Measurements from ENCODE around the gene KSR2.
"Not testable (repeated sequence)": the region's sequence is repeated elsewhere in the genome, so short reads cannot be mapped to it uniquely, and the experiment has no call there.

The KSR2 gene

GRCh38 chr12:117874842-117875434 is 93.9 kb downstream of the KSR2 start:
- no peak overlapping the region for H3K4me3 ChIP-seq (ENCODE audit: low read depth, low read length)
- peak; percentile 88 for TF ChIP-seq CTCF (conservative IDR thresholded peaks at IDR 0.05; ENCODE audit: low read depth, low read length)
- DNase-seq (ENCODE audit: low read depth), result peak; percentile 65

- H3K4me3 ChIP-seq (ENCODE audit: low read depth, low read length); DNase-seq (ENCODE audit: low read depth): not testable (repeated sequence)
Observed at GRCh38 chr12:117874198-117874597, 94.6 kb downstream of the KSR2 start.

DNA sequence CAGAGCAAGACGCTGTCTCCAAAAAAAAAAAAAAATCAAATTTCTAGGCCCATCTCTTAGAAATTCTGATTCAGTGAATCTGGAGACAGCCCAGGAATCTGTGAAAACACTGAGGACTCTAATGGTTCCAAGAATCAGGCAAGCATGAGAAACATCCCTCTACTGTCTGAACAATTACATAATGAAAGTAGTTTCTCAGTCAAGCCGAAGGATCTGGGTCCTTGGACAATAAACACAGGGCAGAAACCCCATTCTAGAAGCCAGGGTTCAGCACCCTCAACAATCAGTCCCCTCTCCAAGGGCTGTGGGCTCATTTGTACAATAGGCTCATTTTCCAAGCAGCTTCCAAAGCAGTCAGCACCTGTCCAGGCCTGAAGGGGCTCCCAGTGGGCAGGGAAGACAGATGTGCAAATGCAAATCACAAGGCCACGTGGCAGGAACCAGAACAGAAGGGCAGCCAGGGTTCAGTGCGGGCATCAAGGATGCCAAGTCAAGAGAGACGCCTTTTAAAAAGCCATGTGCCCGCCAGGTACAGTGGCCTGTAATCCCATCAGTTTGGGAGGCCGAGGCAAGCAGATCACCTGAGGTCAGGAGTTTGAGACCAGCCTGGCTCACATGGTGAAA is 96.1 kb downstream of the KSR2 start:
- no peak for TF ChIP-seq CTCF (conservative IDR thresholded peaks at IDR 0.05; ENCODE audit: low read depth, low read length)
- DNase-seq (ENCODE audit: low read depth), result no peak
- no peak overlapping the region for H3K4me3 ChIP-seq (ENCODE audit: low read depth, low read length)

DNA sequence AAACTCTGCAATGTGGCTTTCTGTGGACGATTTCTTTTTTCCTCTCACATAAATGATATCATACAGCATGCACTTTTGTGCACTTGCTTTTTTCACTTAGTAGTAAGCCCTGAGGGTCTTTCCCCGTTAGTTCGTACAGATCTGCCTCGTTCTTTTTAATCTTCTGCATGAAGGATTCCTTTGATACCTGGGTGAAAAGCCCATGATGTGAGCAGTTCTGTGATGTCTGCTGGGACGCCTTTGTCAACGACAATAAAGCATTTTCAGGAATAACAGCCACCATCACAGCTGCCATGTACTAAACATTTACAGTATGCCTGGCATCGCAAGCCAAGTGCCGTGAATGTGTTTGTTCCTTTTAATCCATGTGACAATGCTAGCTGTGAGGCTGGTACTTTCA is 99.2 kb downstream of the KSR2 start:
- no peak for TF ChIP-seq CTCF (conservative IDR thresholded peaks at IDR 0.05; ENCODE audit: low read depth, low read length)
- no peak overlapping the region for H3K4me3 ChIP-seq (ENCODE audit: low read depth, low read length)
- no peak for DNase-seq (ENCODE audit: low read depth)

DNA sequence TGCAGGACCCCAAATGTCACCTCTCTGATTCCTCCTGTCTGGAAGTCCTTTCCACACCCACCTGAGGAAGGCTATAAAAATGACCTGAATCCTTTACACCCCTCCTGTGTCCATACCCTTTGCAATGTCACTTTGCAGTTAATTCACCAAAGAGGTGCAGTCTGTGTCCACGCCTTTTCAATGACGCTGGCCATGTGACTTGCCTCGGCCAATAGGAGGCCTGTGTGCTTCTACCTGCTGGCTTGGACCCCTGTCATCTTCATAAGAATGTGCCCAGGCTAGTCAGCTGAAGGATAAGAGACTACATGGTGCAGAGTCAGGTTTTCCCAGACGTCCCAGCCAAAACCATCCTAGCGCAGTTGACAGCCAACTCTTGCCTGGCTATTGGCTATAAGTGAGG is 101.4 kb downstream of the KSR2 start:
- H3K4me3 ChIP-seq (ENCODE audit: low read depth, low read length), result no peak overlapping the region
- TF ChIP-seq CTCF (conservative IDR thresholded peaks at IDR 0.05; ENCODE audit: low read depth, low read length), result no peak
- no peak for DNase-seq (ENCODE audit: low read depth)

GRCh38 chr12:117865505-117865904 is 103.3 kb downstream of the KSR2 start:
- no peak overlapping the region for H3K4me3 ChIP-seq (ENCODE audit: low read depth, low read length)
- no peak for TF ChIP-seq CTCF (conservative IDR thresholded peaks at IDR 0.05; ENCODE audit: low read depth, low read length)
- no peak for DNase-seq (ENCODE audit: low read depth)

DNA sequence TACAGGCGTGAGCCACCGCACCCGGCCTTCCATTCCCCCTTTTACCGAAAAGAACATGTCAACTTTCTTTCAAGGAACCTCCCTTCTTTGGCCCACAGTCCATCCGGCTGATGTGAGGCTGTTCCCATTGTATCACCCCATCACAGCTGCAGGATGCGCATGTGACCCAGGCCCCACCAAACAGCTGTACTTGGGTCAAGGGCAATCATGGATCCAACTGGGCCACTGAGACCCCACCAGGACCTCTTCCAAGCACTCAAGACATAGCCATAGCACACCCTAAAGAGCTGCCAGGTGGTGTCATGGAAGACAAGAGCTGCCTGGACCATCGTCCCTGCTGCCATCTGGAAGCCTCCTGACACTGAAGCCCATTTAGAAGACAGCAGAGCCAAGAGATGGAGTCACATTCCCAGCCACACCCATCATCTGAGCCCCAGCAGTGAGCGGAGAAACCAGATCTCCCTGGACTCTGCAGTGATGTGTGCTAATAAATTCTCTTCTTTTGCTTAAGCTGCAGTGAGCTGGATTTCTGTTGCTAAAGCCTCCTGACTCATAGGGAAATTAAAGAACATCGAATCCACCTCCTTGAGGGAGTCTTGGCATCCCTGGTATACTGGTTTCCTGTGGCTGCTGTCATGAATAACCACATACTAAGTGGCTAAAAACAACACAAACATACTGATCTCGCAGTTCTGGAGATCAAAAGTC is 105.6 kb downstream of the KSR2 start:
- no peak overlapping the region for H3K4me3 ChIP-seq (ENCODE audit: low read depth, low read length)
- TF ChIP-seq CTCF (conservative IDR thresholded peaks at IDR 0.05; ENCODE audit: low read depth, low read length), result no peak
- DNase-seq (ENCODE audit: low read depth), result no peak

Data from choroid plexus epithelial cell (primary cell).